T-helper 1 cell treated with Interleukin-12 subunit alpha and Interleukin-12 subunit beta and Interleukin-4 antibody, amounts not matched to agents 30 μg/mL and 1 μg/mL, for 36 hours (primary cell): ENCODE measurements around the gene MED15.

Experiments used
- H3K27ac Mint-ChIP-seq: one replicate; pipeline ENCODE4 v1.8.0; 2021; ENCODE audit warnings: mild to moderate bottlenecking, mixed read lengths
- H3K27me3 Mint-ChIP-seq: one replicate; pipeline ENCODE4 v1.8.0; 2021; ENCODE audit warnings: low read depth, mixed read lengths
- H3K36me3 Mint-ChIP-seq: one replicate; pipeline ENCODE4 v1.8.0; 2021; ENCODE audit warnings: low read depth, mixed read lengths
- H3K4me1 Mint-ChIP-seq: one replicate; pipeline ENCODE4 v1.8.0; 2021; ENCODE audit warnings: low read depth, mixed read lengths
- H3K4me3 Mint-ChIP-seq: one replicate; pipeline ENCODE4 v1.8.0; 2021; ENCODE audit warnings: mild to moderate bottlenecking, moderate library complexity, mixed read lengths
- H3K9me3 Mint-ChIP-seq: one replicate; pipeline ENCODE4 v1.8.0; 2021; ENCODE audit warnings: mixed read lengths

MED15 gene

GRCh38 chr22:20554824-20555223, 47.4 kb downstream of the MED15 start:
- Mint-ChIP-seq H3K27ac (peak overlapping the region; percentile 7), H3K4me3 (no peak overlapping the region), H3K9me3 (peaks cover 10% of the 10 kb centered on the region), H3K36me3 (peaks cover 59% of the 10 kb centered on the region), H3K4me1 (peaks cover 67% of the 10 kb centered on the region), H3K27me3 (no peaks in the 10 kb centered on the region)

- Mint-ChIP-seq H3K9me3 (peaks cover 10% of the 10 kb centered on the region), H3K27ac (peak overlapping the region; percentile 95), H3K27me3 (no peaks in the 10 kb centered on the region), H3K4me3 (no peak overlapping the region), H3K36me3 (peaks cover 54% of the 10 kb centered on the region), H3K4me1 (peaks cover 48% of the 10 kb centered on the region)
Measured at GRCh38 chr22:20558534-20558933, 51.1 kb downstream of the MED15 start.

- H3K4me1 Mint-ChIP-seq: peaks cover 55% of the 10 kb centered on the region
- H3K9me3 Mint-ChIP-seq: peaks cover 10% of the 10 kb centered on the region
- peak overlapping the region; percentile 95 for H3K27ac Mint-ChIP-seq
- no peak overlapping the region for H3K4me3 Mint-ChIP-seq
- H3K27me3 Mint-ChIP-seq: no peaks in the 10 kb centered on the region
- H3K36me3 Mint-ChIP-seq: peaks cover 58% of the 10 kb centered on the region
Measured at GRCh38 chr22:20559174-20559760, 51.9 kb downstream of the MED15 start.

GRCh38 chr22:20560716-20561115, 53.3 kb downstream of the MED15 start:
- H3K4me1 Mint-ChIP-seq: peaks cover 58% of the 10 kb centered on the region
- peaks cover 64% of the 10 kb centered on the region for H3K36me3 Mint-ChIP-seq
- H3K9me3 Mint-ChIP-seq: peaks cover 10% of the 10 kb centered on the region
- no peak overlapping the region for H3K27ac Mint-ChIP-seq
- no peaks in the 10 kb centered on the region for H3K27me3 Mint-ChIP-seq
- H3K4me3 Mint-ChIP-seq: no peak overlapping the region

- no peak overlapping the region for H3K27ac Mint-ChIP-seq
Measured at GRCh38 chr22:20561882-20562281, 54.5 kb downstream of the MED15 start.

GRCh38 chr22:20562607-20563465, 55.4 kb downstream of the MED15 start:
- Mint-ChIP-seq H3K36me3 (peaks cover 67% of the 10 kb centered on the region), H3K4me1 (peaks cover 56% of the 10 kb centered on the region), H3K9me3 (peaks cover 10% of the 10 kb centered on the region), H3K4me3 (no peak overlapping the region), H3K27ac (peak overlapping the region; percentile 16), H3K27me3 (no peaks in the 10 kb centered on the region)

More at GRCh38 chr22:20561882-20562281, 54.5 kb downstream of the MED15 start:
- H3K9me3 Mint-ChIP-seq: peaks cover 10% of the 10 kb centered on the region
- H3K4me1 Mint-ChIP-seq: peaks cover 58% of the 10 kb centered on the region
- no peak overlapping the region for H3K4me3 Mint-ChIP-seq
- H3K36me3 Mint-ChIP-seq: peaks cover 67% of the 10 kb centered on the region
- H3K27me3 Mint-ChIP-seq: no peaks in the 10 kb centered on the region

GRCh38 chr22:20563466-20563906, 56.1 kb downstream of the MED15 start:
- Mint-ChIP-seq H3K4me1 (peaks cover 56% of the 10 kb centered on the region), H3K4me3 (no peak overlapping the region), H3K27me3 (no peaks in the 10 kb centered on the region), H3K36me3 (peaks cover 67% of the 10 kb centered on the region), H3K9me3 (peaks cover 9% of the 10 kb centered on the region), H3K27ac (peak overlapping the region; percentile 16)

- Mint-ChIP-seq H3K4me3 (no peak overlapping the region), H3K27me3 (no peaks in the 10 kb centered on the region), H3K4me1 (peaks cover 56% of the 10 kb centered on the region), H3K9me3 (peaks cover 4% of the 10 kb centered on the region), H3K27ac (peak overlapping the region; percentile 56), H3K36me3 (peaks cover 66% of the 10 kb centered on the region)
Measured at GRCh38 chr22:20563941-20564371, 56.5 kb downstream of the MED15 start.

- Mint-ChIP-seq H3K27ac (peak overlapping the region; percentile 59), H3K4me1 (peaks cover 62% of the 10 kb centered on the region), H3K27me3 (no peaks in the 10 kb centered on the region), H3K4me3 (no peak overlapping the region), H3K9me3 (no peaks in the 10 kb centered on the region), H3K36me3 (peaks cover 65% of the 10 kb centered on the region)
Measured at GRCh38 chr22:20565079-20565734, 57.8 kb downstream of the MED15 start.

GRCh38 chr22:20565761-20566160, 58.4 kb downstream of the MED15 start:
- Mint-ChIP-seq H3K4me3 (no peak overlapping the region), H3K4me1 (peaks cover 63% of the 10 kb centered on the region), H3K36me3 (peaks cover 65% of the 10 kb centered on the region), H3K27ac (peak overlapping the region; percentile 59), H3K27me3 (no peaks in the 10 kb centered on the region), H3K9me3 (no peaks in the 10 kb centered on the region)

GRCh38 chr22:20566420-20567260, 59.2 kb downstream of the MED15 start:
- Mint-ChIP-seq H3K4me1 (peaks cover 72% of the 10 kb centered on the region), H3K27me3 (no peaks in the 10 kb centered on the region), H3K9me3 (no peaks in the 10 kb centered on the region), H3K4me3 (peak overlapping the region; percentile 47), H3K36me3 (peaks cover 72% of the 10 kb centered on the region), H3K27ac (peak overlapping the region; percentile 79)

- Mint-ChIP-seq H3K27ac (peak overlapping the region; percentile 79), H3K27me3 (no peaks in the 10 kb centered on the region), H3K4me3 (peak overlapping the region; percentile 20), H3K36me3 (peaks cover 77% of the 10 kb centered on the region), H3K9me3 (no peaks in the 10 kb centered on the region), H3K4me1 (peaks cover 74% of the 10 kb centered on the region)
Measured at GRCh38 chr22:20567371-20567847, 60.0 kb downstream of the MED15 start.

- no peaks in the 10 kb centered on the region for H3K27me3 Mint-ChIP-seq
- no peak overlapping the region for H3K27ac Mint-ChIP-seq
- peaks cover 73% of the 10 kb centered on the region for H3K4me1 Mint-ChIP-seq
- no peaks in the 10 kb centered on the region for H3K9me3 Mint-ChIP-seq
- H3K4me3 Mint-ChIP-seq: no peak overlapping the region
- H3K36me3 Mint-ChIP-seq: peaks cover 79% of the 10 kb centered on the region
Measured at GRCh38 chr22:20567993-20568417, 60.6 kb downstream of the MED15 start.
